Osteoblast (primary cell): ENCODE measurements around the gene CRYBB2. TPM values are rescaled to one million over a fixed set of nuclear protein-coding genes. Genes with fewer than 3 reads are reported as not detected.
"Not testable (repeated sequence)": the region's sequence is repeated elsewhere in the genome, so short reads cannot be mapped to it uniquely, and the experiment has no call there.

Source experiments
- DNase-seq: peaks from one replicate; pipeline ENCODE4 v3.0.0; 2011; ENCODE audit warnings: low spot score, mixed read lengths; ENCODE audit not compliant: insufficient read length; ENCODE audit errors: missing footprints
- H2AFZ ChIP-seq: 2 replicates; pipeline ENCODE4 v1.6.0; 2011; ENCODE audit warnings: mild to moderate bottlenecking, low read length
- H3K27ac ChIP-seq: 2 replicates; pipeline ENCODE4 v1.5.1; 2011; ENCODE audit warnings: mild to moderate bottlenecking, low read depth, low read length, moderate library complexity
- H3K27me3 ChIP-seq: 2 replicates; pipeline ENCODE4 v1.6.0; 2012; ENCODE audit warnings: mild to moderate bottlenecking, control low read depth, inconsistent platforms, low read length, moderate library complexity; ENCODE audit not compliant: insufficient read depth
- H3K36me3 ChIP-seq: 2 replicates; pipeline ENCODE4 v1.5.1; 2011; ENCODE audit warnings: mild to moderate bottlenecking, low read length, control low read depth, moderate library complexity; ENCODE audit not compliant: insufficient read depth
- H3K4me1 ChIP-seq: 2 replicates; pipeline ENCODE4 v1.5.1; 2011; ENCODE audit warnings: mild to moderate bottlenecking, low read length, control low read depth, moderate library complexity; ENCODE audit not compliant: insufficient read depth
- H3K4me2 ChIP-seq: 2 replicates; pipeline ENCODE4 v1.6.0; 2011; ENCODE audit warnings: mild to moderate bottlenecking, low read length; ENCODE audit not compliant: insufficient read depth
- H3K4me3 ChIP-seq: fragments of 200-600 bp; sonication (generic); 3 replicates; pipeline ENCODE4 v1.5.1; 2012; ENCODE audit warnings: mild to moderate bottlenecking, low read length, inconsistent platforms; ENCODE audit not compliant: insufficient read depth
- H3K79me2 ChIP-seq: 2 replicates; pipeline ENCODE4 v1.6.0; 2012; ENCODE audit warnings: mild to moderate bottlenecking, low read length, control low read depth, inconsistent platforms; ENCODE audit not compliant: insufficient read depth
- H3K9me3 ChIP-seq: 2 replicates; pipeline ENCODE4 v1.5.1; 2011; ENCODE audit warnings: low read depth, low read length, control low read depth
- H4K20me1 ChIP-seq: 2 replicates; pipeline ENCODE4 v1.6.0; 2012; ENCODE audit warnings: mild to moderate bottlenecking, low read length, control low read depth; ENCODE audit not compliant: insufficient read depth
- total RNA-seq: library from RNA; depleted of rRNA; stranded (reverse); fragments of >200 nt; gene quantifications from 2 replicates; pipeline ENCODE4 v1.2.3, GENCODE V29; 2012
- TF ChIP-seq, protein P1 (sequence below): IDR thresholded peaks from 2 replicates; pipeline ENCODE4 v1.5.1; 2011; ENCODE audit warnings: mild to moderate bottlenecking, low read depth, low read length, moderate library complexity; ENCODE audit errors: extremely low read depth

Gene CRYBB2
- total RNA-seq, 1 donor, result not detected

DNA sequence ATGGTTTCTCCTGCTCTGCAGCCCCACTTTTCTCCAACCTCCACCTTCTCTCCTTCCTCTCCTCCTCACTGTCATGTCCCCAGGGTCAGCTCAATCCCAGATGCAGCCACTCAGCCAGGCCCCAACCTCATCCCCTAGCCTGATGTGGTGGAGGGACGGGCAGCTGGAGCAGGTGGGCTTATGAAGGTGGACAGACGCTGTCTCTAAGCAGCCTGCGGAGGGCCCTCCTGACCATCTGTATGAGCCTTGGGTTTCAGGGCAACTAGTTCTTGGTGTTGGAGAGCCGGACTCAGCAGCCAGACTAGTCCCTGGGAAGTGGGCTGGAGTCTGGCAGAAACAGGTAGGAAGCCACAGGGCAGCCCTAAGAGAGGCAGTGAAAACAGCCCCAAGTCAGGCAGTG lies 18.1 kb downstream of the CRYBB2 start:
- no peaks in the 10 kb centered on the region for H3K79me2 ChIP-seq
- no peaks in the 10 kb centered on the region for H3K27me3 ChIP-seq
- no peaks in the 10 kb centered on the region for H4K20me1 ChIP-seq
- no peaks in the 10 kb centered on the region for H3K4me1 ChIP-seq
- no peak overlapping the region for H3K4me2 ChIP-seq
- H3K4me3 ChIP-seq, result no peak overlapping the region
- no peak overlapping the region for H3K27ac ChIP-seq
- H2AFZ ChIP-seq, result no peak overlapping the region
- H3K9me3 ChIP-seq, result no peaks in the 10 kb centered on the region
- TF ChIP-seq, protein P1, sequence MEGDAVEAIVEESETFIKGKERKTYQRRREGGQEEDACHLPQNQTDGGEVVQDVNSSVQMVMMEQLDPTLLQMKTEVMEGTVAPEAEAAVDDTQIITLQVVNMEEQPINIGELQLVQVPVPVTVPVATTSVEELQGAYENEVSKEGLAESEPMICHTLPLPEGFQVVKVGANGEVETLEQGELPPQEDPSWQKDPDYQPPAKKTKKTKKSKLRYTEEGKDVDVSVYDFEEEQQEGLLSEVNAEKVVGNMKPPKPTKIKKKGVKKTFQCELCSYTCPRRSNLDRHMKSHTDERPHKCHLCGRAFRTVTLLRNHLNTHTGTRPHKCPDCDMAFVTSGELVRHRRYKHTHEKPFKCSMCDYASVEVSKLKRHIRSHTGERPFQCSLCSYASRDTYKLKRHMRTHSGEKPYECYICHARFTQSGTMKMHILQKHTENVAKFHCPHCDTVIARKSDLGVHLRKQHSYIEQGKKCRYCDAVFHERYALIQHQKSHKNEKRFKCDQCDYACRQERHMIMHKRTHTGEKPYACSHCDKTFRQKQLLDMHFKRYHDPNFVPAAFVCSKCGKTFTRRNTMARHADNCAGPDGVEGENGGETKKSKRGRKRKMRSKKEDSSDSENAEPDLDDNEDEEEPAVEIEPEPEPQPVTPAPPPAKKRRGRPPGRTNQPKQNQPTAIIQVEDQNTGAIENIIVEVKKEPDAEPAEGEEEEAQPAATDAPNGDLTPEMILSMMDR, result no peak
- DNase-seq, result peak; percentile 45
- H3K36me3 ChIP-seq, result no peaks in the 10 kb centered on the region

- not testable (repeated sequence) for H3K4me3 ChIP-seq, H3K4me1 ChIP-seq, H4K20me1 ChIP-seq, H3K9me3 ChIP-seq, H3K27ac ChIP-seq, H3K27me3 ChIP-seq, DNase-seq, H3K4me2 ChIP-seq, H2AFZ ChIP-seq, H3K36me3 ChIP-seq, H3K79me2 ChIP-seq
Measured at GRCh38 chr22:25238058-25238457, 18.6 kb downstream of the CRYBB2 start.

- not testable (repeated sequence) for H3K36me3 ChIP-seq, H3K4me3 ChIP-seq, H4K20me1 ChIP-seq, H3K27me3 ChIP-seq, H3K4me1 ChIP-seq, H3K4me2 ChIP-seq, H3K9me3 ChIP-seq, H3K27ac ChIP-seq, H3K79me2 ChIP-seq, H2AFZ ChIP-seq, DNase-seq
Measured at GRCh38 chr22:25255169-25255568, 35.7 kb downstream of the CRYBB2 start.

DNA sequence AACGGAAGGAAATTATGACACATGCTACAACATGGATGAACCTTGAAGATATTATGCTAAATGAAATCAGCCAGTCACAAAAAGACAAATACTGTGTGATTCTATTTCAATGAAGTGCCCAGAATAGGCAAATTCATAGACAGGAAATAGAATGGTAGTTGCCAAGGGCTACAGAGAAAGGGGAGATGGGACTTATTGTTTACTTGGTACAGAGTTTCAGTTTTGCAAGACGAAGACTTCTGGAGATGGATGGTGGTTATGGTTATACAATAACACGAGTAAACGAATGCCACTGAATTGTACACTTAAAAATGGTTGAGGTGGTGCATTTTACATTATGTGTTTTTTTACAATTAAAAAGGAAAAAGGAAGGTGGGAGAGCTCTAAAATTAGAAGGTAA lies 48.1 kb downstream of the CRYBB2 start:
- not testable (repeated sequence) for H4K20me1 ChIP-seq, H3K36me3 ChIP-seq, H3K27ac ChIP-seq, H3K9me3 ChIP-seq, H3K79me2 ChIP-seq, H3K4me2 ChIP-seq, H3K4me3 ChIP-seq, DNase-seq, H3K4me1 ChIP-seq, H2AFZ ChIP-seq, H3K27me3 ChIP-seq

GRCh38 chr22:25268902-25269301 lies 49.5 kb downstream of the CRYBB2 start:
- not testable (repeated sequence) for H3K79me2 ChIP-seq, H3K27ac ChIP-seq, H3K4me2 ChIP-seq, H3K27me3 ChIP-seq, H3K9me3 ChIP-seq, H3K4me1 ChIP-seq, H4K20me1 ChIP-seq, H3K36me3 ChIP-seq, H3K4me3 ChIP-seq, DNase-seq, H2AFZ ChIP-seq

DNA sequence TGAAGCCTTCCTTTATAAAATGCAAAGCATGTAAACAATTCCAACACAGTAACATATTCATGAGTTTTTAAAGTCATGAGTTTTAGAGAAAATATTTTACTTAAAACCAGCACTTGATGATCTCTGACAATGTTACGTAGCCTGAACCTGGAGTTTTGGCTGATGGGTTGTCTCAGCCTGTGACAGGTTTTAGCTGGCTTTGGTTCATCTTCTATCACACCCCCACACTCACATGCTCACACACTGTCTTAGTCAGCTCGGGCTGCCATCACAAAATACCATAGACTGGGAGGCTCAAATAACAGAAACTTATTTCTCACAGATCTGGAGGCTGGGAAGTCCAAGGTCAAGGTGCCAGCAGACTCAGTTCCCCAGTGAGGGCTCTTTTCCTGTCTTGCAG lies 50.6 kb downstream of the CRYBB2 start:
- not testable (repeated sequence) for H3K4me3 ChIP-seq, H4K20me1 ChIP-seq, DNase-seq, H2AFZ ChIP-seq, H3K27ac ChIP-seq, H3K36me3 ChIP-seq, H3K4me1 ChIP-seq, H3K9me3 ChIP-seq, H3K4me2 ChIP-seq, H3K27me3 ChIP-seq, H3K79me2 ChIP-seq

GRCh38 chr22:25273231-25273630 lies 53.8 kb downstream of the CRYBB2 start:
- H3K4me2 ChIP-seq, result not testable (repeated sequence)

GRCh38 chr22:25273928-25274327 lies 54.5 kb downstream of the CRYBB2 start:
- not testable (repeated sequence) for H3K4me2 ChIP-seq, H3K27me3 ChIP-seq, H3K4me3 ChIP-seq, H3K4me1 ChIP-seq, H3K9me3 ChIP-seq, H3K79me2 ChIP-seq, H4K20me1 ChIP-seq, H2AFZ ChIP-seq, DNase-seq, H3K27ac ChIP-seq, H3K36me3 ChIP-seq

More at GRCh38 chr22:25273231-25273630, 53.8 kb downstream of the CRYBB2 start:
- not testable (repeated sequence) for H3K4me3 ChIP-seq, H3K4me1 ChIP-seq, H3K9me3 ChIP-seq, DNase-seq, H2AFZ ChIP-seq, H3K27me3 ChIP-seq, H4K20me1 ChIP-seq, H3K36me3 ChIP-seq, H3K79me2 ChIP-seq, H3K27ac ChIP-seq

DNA sequence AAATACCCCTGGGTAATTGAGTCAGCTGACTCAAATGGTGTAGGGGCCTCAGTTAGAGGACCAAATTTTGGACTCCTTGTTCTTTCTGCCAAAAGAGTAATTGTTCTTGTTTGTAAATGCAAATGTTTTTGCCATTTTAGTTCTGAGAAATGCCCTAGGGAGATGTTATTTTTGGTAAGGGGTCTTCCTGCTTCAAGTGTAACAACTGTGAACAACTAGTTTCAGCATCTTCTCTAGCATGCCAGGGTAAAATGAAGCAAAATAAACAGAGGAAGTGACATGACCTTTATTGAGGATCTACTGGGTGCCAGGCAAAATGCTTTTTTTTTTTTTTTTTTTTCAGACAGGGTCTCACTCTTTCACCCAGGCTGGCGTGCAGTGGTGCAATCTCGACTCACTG lies 60.7 kb downstream of the CRYBB2 start:
- not testable (repeated sequence) for H3K36me3 ChIP-seq, H3K9me3 ChIP-seq, H3K4me1 ChIP-seq, H4K20me1 ChIP-seq, DNase-seq, H3K4me3 ChIP-seq, H3K27ac ChIP-seq, H3K4me2 ChIP-seq, H3K79me2 ChIP-seq, H2AFZ ChIP-seq
- peaks cover 50% of the 10 kb centered on the region for H3K27me3 ChIP-seq
